ENCODE results near the gene WASF2.
"Not testable (repeated sequence)": the region's sequence is repeated elsewhere in the genome, so short reads cannot be mapped to it uniquely, and the experiment has no call there.

The WASF2 gene

GRCh38 chr1:27414091-27414490, 75.9 kb downstream of the WASF2 start:
- no peak for DNase-seq

GRCh38 chr1:27413004-27413403, 77.0 kb downstream of the WASF2 start:
- DNase-seq = no peak

GRCh38 chr1:27412502-27412901, 77.5 kb downstream of the WASF2 start:
- no peak for DNase-seq

- no peak for DNase-seq
Observed at GRCh38 chr1:27410709-27411108, 79.3 kb downstream of the WASF2 start.

GRCh38 chr1:27409669-27410068, 80.3 kb downstream of the WASF2 start:
- DNase-seq = no peak

GRCh38 chr1:27408151-27408550, 81.8 kb downstream of the WASF2 start:
- no peak for DNase-seq

GRCh38 chr1:27406791-27407190, 83.2 kb downstream of the WASF2 start:
- DNase-seq = not testable (repeated sequence)

GRCh38 chr1:27406362-27406680, 83.6 kb downstream of the WASF2 start:
- DNase-seq = no peak

GRCh38 chr1:27405598-27406361, 84.2 kb downstream of the WASF2 start:
- DNase-seq = not testable (repeated sequence)

GRCh38 chr1:27405074-27405473, 84.9 kb downstream of the WASF2 start:
- DNase-seq = no peak

GRCh38 chr1:27403931-27404330, 86.0 kb downstream of the WASF2 start:
- DNase-seq = no peak

- no peak for DNase-seq
Observed at GRCh38 chr1:27403065-27403726, 86.8 kb downstream of the WASF2 start.

GRCh38 chr1:27402349-27402754, 87.6 kb downstream of the WASF2 start:
- DNase-seq = no peak

- no peak for DNase-seq
Observed at GRCh38 chr1:27400963-27401341, 89.0 kb downstream of the WASF2 start.

GRCh38 chr1:27400082-27400962, 89.6 kb downstream of the WASF2 start:
- DNase-seq = no peak

GRCh38 chr1:27399251-27400025, 90.5 kb downstream of the WASF2 start:
- DNase-seq = no peak

GRCh38 chr1:27398405-27399149, 91.4 kb downstream of the WASF2 start:
- no peak for DNase-seq

- no peak for DNase-seq
Observed at GRCh38 chr1:27397749-27398148, 92.2 kb downstream of the WASF2 start.

GRCh38 chr1:27397110-27397509, 92.9 kb downstream of the WASF2 start:
- no peak for DNase-seq

- no peak for DNase-seq
Observed at GRCh38 chr1:27395441-27396195, 94.3 kb downstream of the WASF2 start.

GRCh38 chr1:27394925-27395324, 95.0 kb downstream of the WASF2 start:
- no peak for DNase-seq

GRCh38 chr1:27394282-27394658, 95.7 kb downstream of the WASF2 start:
- no peak for DNase-seq

All from NCI-H510A (cell line).